GM21367 (cell line): ENCODE measurements around the gene DSEL.

Source experiments
- ATAC-seq: cut with Tn5 transposase; IDR thresholded peaks from one replicate; pipeline ENCODE4 v1.9.1; 2021; ENCODE audit not compliant: unreplicated experiment

DSEL gene

DNA sequence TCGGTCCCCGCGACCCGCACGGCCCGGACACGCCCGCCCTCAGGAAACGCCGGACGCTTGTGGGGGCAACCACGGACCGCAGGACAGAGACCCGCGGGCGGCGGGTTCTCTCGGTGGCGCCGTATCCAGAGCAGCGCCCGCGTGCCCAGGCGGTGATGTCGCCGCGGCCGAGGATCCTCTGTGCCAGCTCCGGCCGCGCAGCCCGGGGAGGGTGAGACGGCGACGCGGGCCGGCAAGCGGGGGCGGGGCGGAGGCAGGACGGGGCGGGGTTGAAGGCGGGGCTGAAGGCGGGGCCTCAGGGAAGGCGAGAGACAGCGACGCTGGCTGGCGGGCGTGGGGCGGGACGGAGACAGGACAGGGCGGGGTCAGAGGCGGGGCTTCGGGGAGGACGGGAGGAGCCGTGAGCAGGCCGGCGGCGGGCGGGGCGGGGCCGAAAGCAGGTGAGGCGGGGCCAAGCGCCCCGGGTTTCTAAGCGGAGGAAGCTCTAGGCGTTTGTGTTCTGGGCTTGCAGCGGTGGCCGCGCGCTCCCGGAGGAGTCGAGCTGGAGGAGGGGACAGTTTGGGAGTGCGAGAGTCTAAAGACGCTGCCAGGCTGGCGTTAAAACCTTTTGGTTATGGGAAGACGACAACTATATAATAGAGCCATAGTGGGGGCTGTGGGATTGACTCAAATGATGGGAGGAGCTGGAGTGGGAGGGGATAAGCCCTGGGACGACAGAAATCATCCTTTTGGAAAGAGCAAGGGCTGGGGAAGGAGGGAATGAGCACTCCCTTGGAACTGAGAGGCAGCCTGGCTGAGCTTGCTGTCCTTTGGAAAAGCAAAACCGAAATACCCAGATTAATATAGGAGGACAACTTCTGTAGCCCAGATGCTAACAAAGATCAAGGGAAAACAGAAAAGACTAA, at the start of gene DSEL:
Gene DSEL, minus strand, starts transcription at position 182 of the 905 bp plus-strand sequence. CDS start 2,112 bp downstream, outside the sequence.
- ATAC-seq: peak; percentile 99

DNA sequence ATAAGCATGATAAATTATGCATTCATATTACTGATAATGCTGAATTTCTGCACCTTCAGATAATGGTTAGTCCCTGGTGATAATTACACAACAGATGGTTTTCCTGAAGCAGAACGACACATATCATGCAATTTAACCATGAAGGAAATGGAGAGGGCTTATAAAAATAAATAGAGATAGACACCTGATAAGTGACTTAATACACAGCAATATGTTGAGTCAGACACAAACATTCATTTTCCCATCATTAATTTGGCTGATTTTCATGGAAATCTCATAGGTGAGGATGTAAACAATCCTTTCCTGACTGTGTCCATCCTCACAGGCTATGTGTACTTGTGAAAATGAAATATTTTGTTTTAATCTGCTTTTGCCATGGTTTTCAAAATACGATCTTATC, 36.9 kb upstream of the DSEL start:
- ATAC-seq: no peak

DNA sequence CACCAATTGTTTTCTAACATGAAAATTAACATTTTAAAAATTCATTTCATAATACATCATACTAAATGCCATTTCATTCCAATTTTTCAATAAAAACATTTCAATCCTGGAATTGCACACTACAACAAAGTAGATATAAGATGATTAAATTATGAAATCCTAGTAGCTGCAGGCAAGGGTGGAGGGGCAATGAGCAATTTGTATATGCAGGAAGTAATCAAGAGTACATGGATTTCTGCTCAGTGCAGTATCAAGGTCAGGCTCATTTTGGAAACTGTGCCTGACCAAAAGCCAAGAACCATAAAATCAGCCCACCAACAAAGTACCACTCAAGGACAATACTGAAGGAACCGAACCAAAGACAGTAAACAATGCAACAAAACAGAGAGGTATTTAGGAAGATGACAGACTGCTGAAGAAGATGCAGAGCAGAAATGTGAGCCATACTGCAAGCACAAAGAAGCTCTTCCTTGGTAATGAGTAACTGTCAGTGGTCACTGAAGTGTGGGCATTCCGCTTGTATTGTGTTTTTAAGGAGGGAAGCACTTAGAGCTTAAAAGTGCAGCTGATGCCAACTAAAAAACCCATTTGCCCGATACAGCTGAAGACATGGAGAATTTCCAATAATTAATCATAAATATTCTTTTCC, 34.5 kb upstream of the DSEL start:
- no peak for ATAC-seq

DNA sequence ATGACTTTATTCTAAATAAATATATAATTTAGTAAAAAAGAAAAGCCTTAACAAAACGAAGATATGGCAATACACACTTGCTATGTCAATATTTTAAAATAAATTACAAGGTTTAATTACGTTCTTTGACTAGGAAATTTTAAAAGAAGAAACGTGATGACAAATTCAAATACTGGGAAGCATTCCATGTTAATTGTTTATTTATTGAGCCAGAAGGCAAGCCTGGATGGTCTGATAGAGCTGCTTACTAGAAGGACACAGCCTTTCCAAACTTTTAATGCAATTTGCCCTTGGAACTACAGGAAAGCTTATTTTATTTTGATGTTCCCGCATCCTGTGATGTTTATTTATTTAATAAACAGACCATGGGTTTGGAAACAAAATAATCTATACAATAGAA, 33.4 kb upstream of the DSEL start:
- no peak for ATAC-seq

DNA sequence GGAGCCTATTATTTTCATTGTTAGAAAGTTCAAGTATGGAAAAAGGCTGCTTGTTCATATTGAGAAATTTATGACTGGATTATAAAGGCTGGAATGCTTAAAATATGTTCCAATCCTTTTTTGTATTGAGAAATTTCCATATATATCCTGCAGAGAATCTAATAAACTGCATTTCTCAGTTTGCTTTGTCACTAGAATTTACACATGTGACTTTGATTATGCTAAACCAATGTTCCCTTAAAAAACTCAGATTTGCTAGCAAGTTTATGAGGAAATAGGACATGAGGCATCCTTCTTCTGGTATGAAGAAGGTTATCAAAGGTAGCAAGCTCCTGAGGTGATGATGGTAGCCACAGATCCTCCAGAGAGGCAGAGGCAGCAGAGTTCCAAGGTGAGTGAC, 29.2 kb upstream of the DSEL start:
- no peak for ATAC-seq

DNA sequence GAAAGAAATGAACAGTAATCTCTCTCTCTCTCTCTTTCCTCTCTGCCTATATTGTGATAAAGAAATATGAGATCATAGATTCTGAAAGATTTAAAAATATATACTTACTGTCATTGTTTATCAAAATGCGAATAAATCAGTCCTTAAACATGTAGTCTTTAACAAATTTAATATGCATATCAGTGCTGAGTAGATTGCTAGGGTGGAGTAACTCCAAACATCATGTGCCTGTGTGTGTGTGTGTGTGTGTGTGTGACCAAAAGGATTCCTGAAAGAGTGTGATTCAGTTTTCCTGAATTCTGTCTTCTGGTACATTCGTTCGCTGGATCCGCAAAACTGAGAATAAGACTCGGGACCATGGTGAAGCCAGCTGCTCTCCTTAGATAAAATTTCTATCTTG, 24.0 kb upstream of the DSEL start:
- ATAC-seq: no peak

DNA sequence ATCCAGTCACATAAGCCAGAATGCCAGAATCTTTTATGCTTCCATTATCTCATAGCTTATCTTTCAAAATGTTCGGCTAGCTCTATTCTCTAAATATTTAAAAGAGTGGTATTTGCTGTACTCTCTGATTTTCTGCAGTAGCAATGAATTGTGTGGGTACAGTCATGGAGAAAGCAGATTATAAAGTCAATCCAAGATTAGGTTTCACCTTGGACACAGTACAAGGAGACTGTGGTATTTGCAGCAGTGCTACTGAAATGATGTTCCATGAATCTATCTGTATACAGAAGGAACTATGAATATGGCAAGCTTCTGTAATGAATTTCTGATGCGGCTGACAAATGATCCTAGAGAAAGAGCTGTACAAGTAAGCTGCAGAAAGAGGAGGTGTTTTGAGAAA, 15.4 kb upstream of the DSEL start:
- ATAC-seq: no peak

DNA sequence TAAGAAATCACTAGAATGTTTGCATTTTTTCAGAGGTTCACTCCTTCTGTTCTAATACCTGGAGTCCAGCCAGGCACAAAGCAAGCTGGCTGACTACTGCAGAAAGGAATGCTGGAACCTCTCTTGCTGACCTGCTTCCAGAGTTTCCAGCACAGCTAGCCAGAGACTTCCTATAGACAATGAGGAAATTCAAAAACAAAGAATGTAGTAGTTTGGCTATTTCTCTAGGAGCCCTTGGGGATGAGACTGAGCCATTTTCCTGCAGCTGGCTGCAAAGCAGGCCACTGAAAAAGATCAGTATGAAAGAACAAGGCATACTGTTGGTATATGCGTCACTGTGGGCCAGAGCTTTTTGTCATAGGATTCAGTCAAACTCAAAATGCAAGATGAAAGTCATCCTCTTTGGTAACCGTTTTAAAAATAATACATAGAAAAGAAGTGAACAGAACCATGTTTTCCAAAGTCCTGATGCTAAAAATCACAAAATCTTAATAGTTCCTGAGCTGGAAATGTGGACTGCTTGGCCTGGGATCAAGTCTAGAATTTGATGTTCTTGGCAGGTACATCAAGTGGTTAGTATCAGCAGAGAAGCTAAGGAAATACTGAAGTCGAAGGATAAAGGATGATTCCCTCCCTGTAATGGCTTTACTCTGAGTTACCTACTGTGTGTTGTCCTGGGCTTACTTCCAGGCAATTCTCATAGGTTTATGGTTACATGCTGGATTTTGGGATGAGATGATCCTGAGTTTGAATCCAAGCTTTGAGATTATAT, 9.0 kb upstream of the DSEL start:
- ATAC-seq: no peak

DNA sequence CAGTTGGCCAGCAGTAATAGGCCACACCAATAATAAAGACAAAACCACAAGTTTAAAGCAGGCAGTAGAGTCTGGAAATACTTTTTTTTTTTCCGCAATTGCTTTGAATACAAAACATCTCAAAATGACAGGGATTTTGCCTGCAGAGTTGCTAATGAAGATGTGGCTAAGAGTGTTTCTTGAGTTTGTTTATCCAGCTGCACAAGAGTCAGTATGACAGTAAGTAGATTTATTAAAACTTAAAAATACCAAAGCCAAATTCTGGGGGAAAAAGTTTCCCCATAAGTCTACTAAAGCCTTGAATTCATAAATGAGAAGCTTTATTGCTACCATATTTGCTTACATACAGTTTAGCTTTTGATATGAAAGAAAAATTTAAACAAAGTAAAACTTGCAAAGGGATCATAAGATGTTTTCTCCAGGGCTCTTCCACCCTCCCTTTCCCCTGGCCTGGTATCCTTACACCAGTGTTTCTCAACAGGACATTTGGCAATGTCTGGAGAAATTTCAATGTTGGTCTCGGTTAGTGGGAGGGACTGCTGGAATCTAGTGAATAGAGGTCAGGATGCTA, 3.9 kb upstream of the DSEL start:
- ATAC-seq: no peak

DNA sequence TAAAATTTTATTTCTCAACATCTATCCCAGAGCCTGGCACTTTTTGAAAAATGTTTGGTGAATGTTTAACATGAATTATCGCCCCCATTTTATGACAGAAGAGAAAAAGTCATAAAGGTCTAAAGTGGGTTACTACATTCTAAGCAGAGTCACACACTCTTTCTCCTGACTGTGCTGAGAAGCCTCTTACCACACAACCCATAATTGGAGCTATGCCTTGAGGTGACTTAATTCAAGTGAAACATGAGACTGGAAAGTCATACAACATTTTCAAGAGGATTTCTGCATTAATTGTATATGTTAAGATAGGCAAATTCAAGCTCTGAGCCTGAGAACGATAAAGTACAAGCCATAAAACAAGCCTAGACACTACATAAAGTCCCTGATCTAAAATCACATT, 3.1 kb upstream of the DSEL start:
- ATAC-seq: no peak

DNA sequence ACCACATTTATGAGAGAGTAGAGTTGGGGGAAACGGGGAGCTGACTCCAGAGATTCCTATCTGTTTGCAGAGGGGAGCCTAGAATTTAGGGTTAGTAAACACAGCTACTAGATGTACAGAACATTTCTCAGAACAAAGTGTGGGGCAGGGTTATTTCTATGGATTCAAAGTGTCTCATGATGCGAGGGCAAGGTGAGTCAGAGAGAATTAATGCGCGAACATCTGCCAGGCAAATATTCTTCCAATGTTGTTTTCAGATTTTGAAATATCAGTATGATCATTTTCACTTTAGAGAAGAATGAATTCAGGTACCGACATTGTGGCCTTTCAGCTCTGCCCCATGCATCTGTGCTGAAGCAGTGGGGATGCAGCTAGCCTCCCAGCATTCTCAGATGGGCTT, 2.0 kb upstream of the DSEL start:
- no peak for ATAC-seq

DNA sequence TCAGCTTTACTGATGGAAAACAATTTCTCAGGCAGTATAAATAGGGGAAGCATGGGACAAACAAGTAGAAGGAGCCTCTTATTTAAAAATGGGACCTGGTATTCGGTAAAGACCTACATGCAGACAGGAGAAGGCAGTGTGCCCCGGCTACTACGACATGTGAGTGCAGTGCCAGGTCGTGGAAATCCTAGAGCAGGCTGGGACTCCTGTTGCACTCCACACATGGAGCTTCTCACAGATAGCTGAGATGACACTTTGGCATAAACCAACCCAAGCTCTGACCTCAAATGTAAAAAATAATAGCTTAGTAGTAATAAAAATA, 885 bp upstream of the DSEL start:
- ATAC-seq: no peak

DNA sequence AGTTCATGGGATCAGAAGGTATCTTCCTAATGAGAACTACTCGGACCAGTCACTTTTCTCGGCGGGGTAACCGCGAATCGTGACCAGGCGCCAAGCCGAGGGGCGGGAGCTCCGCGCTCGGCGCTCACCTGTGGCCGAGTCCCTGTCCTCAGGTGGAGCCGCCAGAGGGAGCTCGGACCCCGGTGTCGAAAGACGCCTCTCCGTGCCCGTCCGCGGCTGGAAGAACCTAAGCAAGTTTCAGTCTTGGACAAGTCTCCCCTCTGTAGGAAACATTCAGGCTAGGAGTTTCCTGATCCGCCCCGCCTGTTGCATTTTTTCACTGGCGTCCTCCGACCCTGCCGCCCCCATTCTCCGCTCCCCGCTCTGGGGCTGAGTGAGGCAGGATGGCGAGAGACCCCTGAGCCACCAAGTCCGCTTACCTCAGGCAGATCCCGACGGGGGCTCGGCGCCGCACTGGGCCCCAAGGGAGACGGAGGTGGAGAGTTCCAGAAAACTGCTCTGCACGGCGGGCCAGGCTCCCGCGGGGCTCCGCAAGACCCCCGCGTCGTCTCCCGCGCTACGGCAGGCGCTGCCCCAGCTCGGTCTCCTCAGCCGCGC, 480 bp downstream of the DSEL start:
- ATAC-seq: no peak

DNA sequence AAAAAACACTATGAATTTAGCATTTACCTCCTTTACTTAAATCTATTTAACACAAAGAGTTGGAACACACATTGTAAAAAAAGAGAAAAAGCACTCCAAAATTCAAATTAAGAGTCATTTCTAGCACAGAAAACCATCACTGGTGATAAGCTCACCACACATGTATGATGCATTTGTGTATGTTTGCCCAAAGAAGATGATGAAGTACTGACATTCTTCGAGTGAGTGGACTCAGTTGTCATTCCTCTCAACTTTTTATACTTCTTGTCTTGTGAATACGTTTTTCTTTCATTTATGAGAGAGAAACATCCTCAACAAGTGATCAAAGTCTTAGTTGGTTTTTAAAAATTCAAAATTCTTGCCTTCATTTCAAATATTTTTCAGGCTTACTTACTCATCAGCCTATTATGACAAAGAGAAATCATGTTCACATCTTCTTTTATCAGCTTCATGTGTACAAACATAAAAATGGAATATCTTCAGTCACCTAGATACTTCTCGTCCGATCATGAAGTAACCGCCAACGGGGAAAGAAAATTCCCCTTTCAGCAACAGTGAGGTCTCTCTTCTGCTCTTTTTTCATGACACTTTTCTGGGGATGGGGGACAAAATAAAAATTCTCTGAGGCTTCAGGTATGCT, 1.5 kb downstream of the DSEL start:
- ATAC-seq: no peak

DNA sequence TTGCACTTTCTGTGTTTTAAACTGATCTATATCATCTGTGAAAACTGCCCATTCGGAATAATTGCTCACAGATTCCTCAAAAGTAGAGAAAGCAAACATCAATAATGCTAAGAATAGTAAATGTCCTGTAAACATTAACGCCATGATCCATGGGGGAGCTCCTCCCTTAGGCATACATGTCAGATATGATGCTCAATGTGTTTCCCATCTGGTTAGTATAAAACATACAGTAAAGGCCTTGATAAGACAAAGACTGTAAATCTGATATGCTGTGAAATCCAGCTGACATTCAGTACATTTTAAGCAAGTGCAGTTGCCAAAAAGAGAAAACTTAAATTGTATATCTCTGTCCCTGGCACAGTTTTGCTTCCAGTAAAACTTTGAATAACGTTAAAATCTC, 2.1 kb downstream of the DSEL start:
- ATAC-seq: no peak

DNA sequence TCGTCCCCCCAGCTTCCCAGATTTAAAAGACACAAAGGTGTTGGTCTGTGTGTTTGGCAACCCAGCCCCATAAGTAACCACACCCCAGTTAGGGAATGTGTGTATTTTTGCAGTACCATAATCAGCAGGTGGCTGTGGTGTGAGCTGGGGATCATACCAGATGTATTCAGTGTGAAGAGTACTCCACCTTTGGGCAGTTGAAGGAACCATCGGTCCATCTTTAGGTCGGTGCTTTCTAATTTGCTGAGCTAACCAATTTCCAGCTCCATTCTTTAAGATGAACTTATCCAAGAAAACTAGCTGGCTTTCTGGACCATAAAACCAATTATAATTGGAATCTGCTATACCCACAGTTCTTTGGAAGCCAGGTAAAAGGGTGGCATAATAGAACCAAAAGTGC, 3.2 kb downstream of the DSEL start:
- ATAC-seq: no peak

DNA sequence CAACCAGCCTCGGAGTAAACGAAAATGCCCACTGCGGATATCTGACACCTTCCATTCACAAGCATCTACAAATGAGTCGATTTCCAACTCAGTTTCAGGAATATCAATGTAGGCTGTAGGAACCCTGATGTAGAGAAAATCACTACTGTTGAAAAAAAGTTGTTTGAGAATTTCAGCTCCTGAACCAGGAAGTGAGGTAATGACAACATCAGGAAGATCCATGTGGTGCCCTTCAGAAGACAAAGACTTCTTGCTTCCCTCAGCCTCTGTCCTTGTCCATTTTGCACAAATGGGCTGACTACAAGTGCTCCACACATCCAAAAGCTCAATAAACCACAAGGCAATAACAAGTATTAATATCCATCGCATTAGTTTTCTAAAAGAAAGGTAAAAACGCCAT, 4.7 kb downstream of the DSEL start:
- no peak for ATAC-seq

DNA sequence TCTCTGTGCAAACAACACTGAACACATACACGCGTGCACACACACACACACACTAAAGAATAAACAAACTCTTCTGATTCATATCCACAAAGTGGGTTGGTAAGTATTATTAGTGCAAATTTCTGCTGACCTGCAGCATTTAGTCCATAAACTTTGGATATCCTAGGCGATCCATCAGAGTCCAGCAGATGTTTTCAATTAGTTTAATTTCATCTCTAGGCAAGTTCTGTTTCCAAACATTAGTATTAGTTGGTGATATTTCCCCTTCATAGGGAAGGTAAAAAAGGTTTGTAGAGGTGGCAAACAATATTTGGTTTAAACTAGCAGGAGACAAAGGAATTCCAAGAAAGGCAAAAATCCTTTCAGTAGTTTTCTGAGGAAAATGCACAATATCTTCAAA, 5.7 kb downstream of the DSEL start:
- ATAC-seq: no peak

DNA sequence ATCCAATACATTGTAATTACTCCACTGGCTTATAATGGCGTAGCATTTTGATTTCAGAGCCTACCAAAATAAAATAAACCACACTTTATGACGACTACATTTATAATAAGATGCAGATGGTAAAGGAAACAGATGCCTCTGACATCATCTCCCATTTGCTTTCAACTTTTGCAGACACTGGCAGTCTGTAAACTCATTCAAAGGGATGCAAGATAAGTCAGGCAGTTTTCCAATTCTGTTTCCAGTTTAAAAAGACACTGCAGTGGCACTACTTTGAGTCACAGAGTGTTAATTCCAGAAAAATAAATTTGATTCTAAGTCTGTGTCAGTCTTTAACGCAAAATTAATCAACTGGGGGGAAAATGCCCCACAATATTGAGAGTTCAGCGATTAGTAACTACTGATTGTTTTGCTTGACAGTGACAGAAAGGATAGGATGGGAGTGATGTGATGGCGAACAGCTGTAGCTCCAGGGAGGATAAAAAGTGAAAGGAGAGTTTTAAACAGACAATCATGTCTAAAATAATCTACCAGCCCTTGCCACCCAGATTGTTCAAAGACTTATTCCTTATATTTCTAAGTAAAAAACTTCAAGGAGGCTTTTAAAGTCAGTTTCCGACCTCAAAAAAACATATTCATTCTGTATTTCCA, 6.7 kb downstream of the DSEL start:
- no peak for ATAC-seq

DNA sequence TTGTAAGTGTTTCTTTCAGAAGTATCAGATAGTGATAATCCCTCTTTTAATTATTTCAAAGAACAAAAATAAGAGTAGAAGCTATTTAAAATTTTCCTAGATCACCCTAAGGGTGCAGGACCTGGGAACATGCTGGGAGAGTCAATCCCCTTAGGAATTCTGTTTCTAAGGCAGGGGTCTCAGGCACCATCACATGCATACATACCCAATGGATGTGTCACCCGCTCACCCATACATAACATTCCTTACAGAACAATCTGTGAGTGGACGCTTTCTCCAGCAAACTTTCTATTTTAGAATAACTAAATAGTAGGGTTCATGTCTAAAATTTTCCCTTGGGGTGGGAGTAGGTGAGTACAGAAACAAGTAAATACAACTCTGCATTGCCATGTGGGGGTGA, 8.4 kb downstream of the DSEL start:
- no peak for ATAC-seq
